GM12891 (cell line): ENCODE data around the gene DOK4.

ENCODE experiments used
- PAX5 ChIP-seq: IDR thresholded peaks from 2 replicates; pipeline ENCODE4 v1.6.1; 2011; ENCODE audit warnings: low read length, moderate library complexity, mild to moderate bottlenecking; ENCODE audit not compliant: insufficient read depth, severe bottlenecking
- POLR2A ChIP-seq: IDR thresholded peaks from 2 replicates; pipeline ENCODE4 v1.6.1; 2011; ENCODE audit warnings: low read depth, low read length, control low read depth
- POLR2AphosphoS5 ChIP-seq: IDR thresholded peaks from 2 replicates; pipeline ENCODE4 v1.6.1; 2011; ENCODE audit warnings: low read depth, low read length, control low read depth
- POU2F2 ChIP-seq: IDR thresholded peaks from 2 replicates; pipeline ENCODE4 v1.6.1; 2011; ENCODE audit warnings: low read depth, mild to moderate bottlenecking, control low read depth, low read length, moderate library complexity
- SPI1 ChIP-seq: IDR thresholded peaks from 2 replicates; pipeline ENCODE4 v1.6.1; 2011; ENCODE audit warnings: low read depth, low read length, control low read depth
- TAF1 ChIP-seq: IDR thresholded peaks from 2 replicates; pipeline ENCODE4 v1.6.1; 2011; ENCODE audit warnings: low read depth, low read length, control low read depth

GRCh38 chr16:57444711-57445110 is 41.6 kb downstream of the DOK4 start:
- TF ChIP-seq POU2F2 (no peak), POLR2AphosphoS5 (no peak), POLR2A (no peak), TAF1 (no peak), SPI1 (no peak), PAX5 (no peak)
